A549 (cell line): Measurements from ENCODE around the gene TNPO2. TPM values are rescaled to one million over a fixed set of nuclear protein-coding genes. Genes with fewer than 3 reads are reported as not detected.

Source experiments
- ATAC-seq, 2 experiments: fragments of 200-7000 bp in 1 of 2; fragments of >200 bp in 1 of 2; cut with Nextera tagmentation in 1 of 2; cut with Tn5 transposase in 1 of 2; 3 replicates each; pipeline versions ENCODE4 v1.8.0 to v1.9.1; 2018 to 2020; ENCODE audit warnings: mild to moderate bottlenecking in 1 of 2, moderate library complexity in 1 of 2
- CTCF ChIA-PET: fragments of 300-600 bp; sonication (Branson Sonifier 250); formaldehyde crosslinking; extraction: SDS; loops from one replicate; lab custom pipeline; 2021; ENCODE audit warnings: antibody characterized with exemption, inconsistent platforms; lab: Yijun Ruan, JAX
- POLR2A ChIA-PET: fragments of 350-600 bp; formaldehyde crosslinking; extraction: SDS; loops from one replicate; lab custom pipeline; 2021; ENCODE audit warnings: antibody characterized with exemption, inconsistent platforms; lab: Yijun Ruan, JAX
- DNase-seq, 2 experiments: peaks; one replicate each; pipeline versions ENCODE4 v3.0.0 to v3.0.0-alpha.2; 2011 to 2016; ENCODE audit warnings: low read depth in 1 of 2, low spot score in 1 of 2
- FAIRE-seq: peaks from 2 replicates; lab custom pipeline; 2011; peaks lifted over from hg19 to GRCh38; lab: Jason Lieb, UNC
- H3K27ac ChIP-seq, 2 experiments: fragments of >200 bp; sonication (Bioruptor Twin); formaldehyde crosslinking; 3 replicates each; pipeline ENCODE4 v1.5.1; 2016 to 2017
- H3K4me1 ChIP-seq: fragments of >200 bp; sonication (Bioruptor Twin); formaldehyde crosslinking; 3 replicates; pipeline ENCODE4 v1.6.1; 2016
- H3K4me2 ChIP-seq: fragments of >200 bp; sonication (Bioruptor Twin); formaldehyde crosslinking; 3 replicates; pipeline ENCODE4 v1.6.1; 2016
- H3K4me3 ChIP-seq: fragments of >200 bp; sonication (Bioruptor Twin); formaldehyde crosslinking; 3 replicates; pipeline ENCODE4 v1.5.1; 2016
- H3K9me3 ChIP-seq: fragments of >200 bp; sonication (Bioruptor Twin); formaldehyde crosslinking; 3 replicates; pipeline ENCODE4 v1.6.1; 2016
- ATOH8 ChIP-seq: fragments of 250-450 bp; sonication (Bioruptor Pico); IDR thresholded peaks from 2 replicates; pipeline ENCODE4 v1.5.0; 2020; ENCODE audit warnings: low read depth, mild to moderate bottlenecking, moderate library complexity
- BCL3 ChIP-seq: fragments of >200 bp; sonication (Bioruptor Twin); formaldehyde crosslinking; IDR thresholded peaks from 3 replicates; pipeline ENCODE4 v1.6.1; 2016
- BHLHE40 ChIP-seq: IDR thresholded peaks from 2 replicates; pipeline ENCODE4 v1.6.1; 2012; ENCODE audit warnings: low read depth, low read length, inconsistent platforms
- CBX2 ChIP-seq: fragments of 200-600 bp; sonication (generic); IDR thresholded peaks from 2 replicates; pipeline ENCODE4 v1.6.1; 2016; ENCODE audit warnings: low read depth, mild to moderate bottlenecking, borderline replicate concordance
- CBX8 ChIP-seq: fragments of 200-600 bp; sonication (generic); IDR thresholded peaks from 2 replicates; pipeline ENCODE4 v1.6.1; 2016
- CHD2 ChIP-seq: fragments of 150-350 bp; IDR thresholded peaks from 2 replicates; pipeline ENCODE4 v1.6.1; 2014; ENCODE audit warnings: low read length; ENCODE audit not compliant: partially characterized antibody
- E2F6 ChIP-seq: IDR thresholded peaks from 2 replicates; pipeline ENCODE4 v1.6.1; 2012; ENCODE audit warnings: low read depth, borderline replicate concordance
- EHF ChIP-seq: fragments of 250-450 bp; sonication (Bioruptor Pico); IDR thresholded peaks from 2 replicates; pipeline ENCODE4 v1.5.0; 2020; ENCODE audit warnings: mild to moderate bottlenecking
- EHMT2 ChIP-seq: fragments of 200-600 bp; sonication (generic); IDR thresholded peaks from 2 replicates; pipeline ENCODE4 v1.6.1; 2016; ENCODE audit warnings: antibody characterized with exemption, low read depth, mild to moderate bottlenecking, moderate library complexity
- EP300 ChIP-seq, 2 experiments: fragments of >200 bp; sonication (Bioruptor Twin); formaldehyde crosslinking; IDR thresholded peaks; 2 replicates in 1 of 2; 3 replicates in 1 of 2; pipeline ENCODE4 v1.6.1; 2016 to 2017
- FOSL2 ChIP-seq, 2 experiments: fragments of 450-650 bp in 1 of 2; fragments of >200 bp in 1 of 2; sonication (Bioruptor Twin) in 1 of 2; formaldehyde crosslinking; IDR thresholded peaks; 2 replicates each; pipeline versions ENCODE4 v1.5.0 to v1.6.1; 2016 to 2020; ENCODE audit warnings: mild to moderate bottlenecking in 1 of 2, moderate library complexity in 1 of 2
- HDAC2 ChIP-seq: fragments of 200-600 bp; sonication (generic); IDR thresholded peaks from 2 replicates; pipeline ENCODE4 v1.6.1; 2016
- HES2 ChIP-seq: fragments of >200 bp; sonication (Bioruptor Twin); formaldehyde crosslinking; IDR thresholded peaks from 2 replicates; pipeline ENCODE4 v1.6.1; 2016
- HEYL ChIP-seq: fragments of 250-450 bp; sonication (Bioruptor Pico); IDR thresholded peaks from 2 replicates; pipeline ENCODE4 v1.8.0; 2021; ENCODE audit warnings: mild to moderate bottlenecking, moderate library complexity
- HOXB13 ChIP-seq: fragments of 250-450 bp; sonication (Bioruptor Pico); IDR thresholded peaks from 2 replicates; pipeline ENCODE4 v1.5.0; 2020; ENCODE audit warnings: low read depth, mild to moderate bottlenecking, moderate library complexity
- HOXB5 ChIP-seq: fragments of 250-450 bp; sonication (Bioruptor Pico); IDR thresholded peaks from 2 replicates; pipeline ENCODE4 v1.5.0; 2020; ENCODE audit warnings: mild to moderate bottlenecking, moderate library complexity
- JUN ChIP-seq, 2 experiments: fragments of >200 bp; sonication (Bioruptor Twin); formaldehyde crosslinking; IDR thresholded peaks; 2 replicates in 1 of 2; 3 replicates in 1 of 2; pipeline ENCODE4 v1.6.1; 2016 to 2017
- KDM5A ChIP-seq: fragments of 200-600 bp; sonication (generic); IDR thresholded peaks from 2 replicates; pipeline ENCODE4 v1.6.1; 2016; ENCODE audit warnings: antibody characterized with exemption, mild to moderate bottlenecking
- MAFK ChIP-seq: fragments of 450-650 bp; IDR thresholded peaks from 2 replicates; pipeline ENCODE4 v1.6.1; 2014; ENCODE audit not compliant: partially characterized antibody
- MAX ChIP-seq: IDR thresholded peaks from 2 replicates; pipeline ENCODE4 v1.6.1; 2012
- MAZ ChIP-seq: fragments of 150-350 bp; IDR thresholded peaks from 2 replicates; pipeline ENCODE4 v1.6.1; 2014; ENCODE audit warnings: antibody characterized with exemption, low read depth, low read length, borderline replicate concordance
- MYC ChIP-seq: IDR thresholded peaks from 2 replicates; pipeline ENCODE4 v1.6.1; 2012; ENCODE audit warnings: mild to moderate bottlenecking, inconsistent platforms, low read length, improper control_type of control experiment, borderline replicate concordance
- NFE2L2 ChIP-seq: fragments of 150-350 bp; conservative IDR thresholded peaks from 2 replicates; pipeline ENCODE4 v1.6.1; 2014; ENCODE audit warnings: low read length
- NPAS2 ChIP-seq: fragments of 250-450 bp; sonication (Bioruptor Pico); IDR thresholded peaks from 2 replicates; pipeline ENCODE4 v1.8.0; 2022; ENCODE audit warnings: mild to moderate bottlenecking, moderate library complexity, borderline replicate concordance
- PHF8 ChIP-seq: fragments of 200-600 bp; sonication (generic); IDR thresholded peaks from 2 replicates; pipeline ENCODE4 v1.6.1; 2016; ENCODE audit warnings: low read depth, mild to moderate bottlenecking, antibody characterized with exemption, moderate library complexity, borderline replicate concordance
- POLR2A ChIP-seq: IDR thresholded peaks from 2 replicates; pipeline ENCODE4 v1.6.1; 2012; ENCODE audit warnings: mild to moderate bottlenecking, low read length
- RARB ChIP-seq: fragments of 250-450 bp; sonication (Bioruptor Pico); IDR thresholded peaks from 2 replicates; pipeline ENCODE4 v1.8.0; 2021; ENCODE audit warnings: mild to moderate bottlenecking, moderate library complexity
- RCOR1 ChIP-seq: fragments of 150-350 bp; IDR thresholded peaks from 2 replicates; pipeline ENCODE4 v1.6.1; 2014; ENCODE audit warnings: antibody characterized with exemption, low read length, low read depth
- SREBF2 ChIP-seq: fragments of 450-650 bp; IDR thresholded peaks from 2 replicates; pipeline ENCODE4 v1.6.1; 2014; ENCODE audit warnings: mild to moderate bottlenecking, moderate library complexity
- TP53 ChIP-seq: fragments of 250-450 bp; sonication (Bioruptor Pico); IDR thresholded peaks from 2 replicates; pipeline ENCODE4 v1.5.0; 2021; ENCODE audit warnings: mild to moderate bottlenecking, moderate library complexity
- ZSCAN20 ChIP-seq: fragments of 250-450 bp; sonication (Bioruptor Pico); IDR thresholded peaks from 2 replicates; pipeline ENCODE4 v1.8.0; 2022; ENCODE audit warnings: mild to moderate bottlenecking, moderate library complexity
- WGBS: methylation state at CpG from one replicate; pipeline ENCODE4 v1.1.6; 2017; ENCODE audit errors: missing lambda C conversion rate; 5-methylcytosine and 5-hydroxymethylcytosine counted together
- polyA minus RNA-seq: library from RNA; depleted of rRNA, polyadenylated mRNA; stranded (reverse); fragments of >200 nt; gene quantifications from 2 replicates; pipeline ENCODE4 v1.2.3, GENCODE V29; 2011; rRNA and poly(A)+ RNA removed
- polyA plus RNA-seq, 4 experiments: library from polyadenylated mRNA; depleted of rRNA in 3 of 4; stranded (reverse); fragments of >200 nt; fragmentation: RNase III in 1 of 4; extraction: RNeasy Plus Mini Kit Qiagen cat#74134 plus additional on column Dnase treatment in 1 of 4; gene quantifications; 2 replicates in 3 of 4; 3 replicates in 1 of 4; pipeline ENCODE4 v1.2.3, GENCODE V29; 2011 to 2017

The TNPO2 gene
- polyA plus RNA-seq (2011; rRNA removed) (33.7 and 38.0 TPM in 2 replicates), polyA plus RNA-seq (2017; fragmentation: RNase III; extraction: RNeasy Plus Mini Kit Qiagen cat#74134 plus additional on column Dnase treatment) (39.8 to 42.5 TPM (median 41.0 TPM) in 3 replicates), polyA minus RNA-seq (153 and 163 TPM in 2 replicates)
- 51.8 and 59.4 TPM in 2 replicates for polyA plus RNA-seq (2012; cell fraction: cytosol; rRNA removed)
- polyA plus RNA-seq (2012; cell fraction: nucleus; rRNA removed): 257 and 323 TPM in 2 replicates

GRCh38 chr19:12723641-12724426 lies at the start of gene TNPO2:
TSS of gene TNPO2 (minus strand) at chr19:12723932. CDS start at chr19:12720977, 2,955 bp downstream.
- 21% methylated on average over 11 of the region's 28 CpGs for WGBS
- ATAC-seq (peak; percentile 79 to 83), FAIRE-seq (no peak)
- Histone ChIP-seq H3K9me3 (no peaks in the 10 kb centered on the region), H3K4me1 (peaks cover 10% of the 10 kb centered on the region; the same call in 1 of the 3 replicates), H3K4me3 (peak within 1 kb of the TSS; percentile 76)
- TF ChIP-seq TP53 (CRISPR knock-in tag): 0 out of 2 replicates have a peak, but pooled peaks have one; percentile 36
- peak; percentile 82; the same call in 1 of the 2 replicates for TF ChIP-seq MYC
- no peak for TF ChIP-seq HOXB5 (CRISPR knock-in tag)
- TF ChIP-seq NFE2L2: no peak
- no peak for TF ChIP-seq BHLHE40
- peak; percentile 92 for TF ChIP-seq MAX
- no peak for TF ChIP-seq HOXB13
- TF ChIP-seq ATOH8: no peak
- peak; percentile 66 for TF ChIP-seq E2F6
- TF ChIP-seq JUN (IDR thresholded peaks at IDR 0.05): peak in 1 of 2 experiments; percentile 38; a peak in 1 of 5 replicates
- no peak for TF ChIP-seq RARB
- no peak for TF ChIP-seq RCOR1
- peak; percentile 39; the same call in 1 of the 2 replicates for TF ChIP-seq POLR2A
- TF ChIP-seq HEYL (CRISPR knock-in tag): no peak
- TF ChIP-seq CBX8: no peak
- TF ChIP-seq PHF8: peak; percentile 21; the same call in 1 of the 2 replicates
- TF ChIP-seq, all 56 proteins: peak for 7
- ChIA-PET CTCF (interaction anchor here (0.7 to 3.3 kb wide), 8 partner anchors 10 to 124 kb away, joined by 3 to 11 read pairs (median 5); no protein-coding TSS in a partner anchor), POLR2A (interaction anchor here (0.6 to 1.5 kb wide), 2 partner anchors 10 to 30 kb away, joined by 4 to 16 read pairs; partner anchors contain the start of gene TRIR)
- peak within 1 kb of the TSS; percentile 91 to 99 for H3K27ac ChIP-seq
- peak within 1 kb of the TSS; percentile 92 for H3K4me2 ChIP-seq
- DNase-seq: peak; percentile 60 to 74

GRCh38 chr19:12772323-12772722 lies 48.6 kb upstream of the TNPO2 start:
- Histone ChIP-seq H3K9me3 (no peaks in the 10 kb centered on the region), H3K4me3 (no peak overlapping the region), H3K4me2 (no peak overlapping the region), H3K4me1 (peaks cover 15% of the 10 kb centered on the region; the same call in 2 of the 3 replicates), H3K27ac (no peak overlapping the region)
- no peak for DNase-seq
- 79% methylated on average over 4 of the region's 4 CpGs for WGBS
- POLR2A ChIA-PET: no interaction called here
- ATAC-seq: no peak
- CTCF ChIA-PET: interaction anchor here (26.9 to 29.7 kb wide), 2 partner anchors 23 to 26 kb away, joined by 725 to 901 read pairs; partner anchors contain the start of genes BEST2, GET3, JUNB and PRDX2
- FAIRE-seq: no peak
- TF ChIP-seq NPAS2 (CRISPR knock-in tag): no peak
- no peak for TF ChIP-seq CHD2
- no peak for TF ChIP-seq EP300 (IDR thresholded peaks at IDR 0.05)
- no peak for TF ChIP-seq SREBF2
- TF ChIP-seq FOSL2 (IDR thresholded peaks at IDR 0.05): no peak
- no peak for TF ChIP-seq FOSL2 (CRISPR knock-in tag; IDR thresholded peaks at IDR 0.05)
- TF ChIP-seq MAZ: no peak
- TF ChIP-seq EHF: no peak
- TF ChIP-seq ATOH8: no peak
- TF ChIP-seq ZSCAN20 (CRISPR knock-in tag): no peak
- no peak for TF ChIP-seq CBX2
- no peak for TF ChIP-seq RARB
- no peak for TF ChIP-seq HES2
- no peak for TF ChIP-seq HEYL (CRISPR knock-in tag)
- no peak for TF ChIP-seq HOXB13
- TF ChIP-seq BCL3: no peak
- TF ChIP-seq EHMT2: no peak
- no peak for TF ChIP-seq KDM5A
- no peak for TF ChIP-seq MAFK
- TF ChIP-seq HDAC2: no peak
